ENCODE measurements around the gene SDHAF3.

GRCh38 chr7:97128736-97129135, 11.2 kb downstream of the SDHAF3 start:
- TF ChIP-seq POLR2A (IDR thresholded peaks at IDR 0.05; ENCODE audit: control extremely low read depth in 1 of 2, low read depth in 2 of 2, low read length in 2 of 2) (no peak), ZNF274 (IDR thresholded peaks at IDR 0.05; ENCODE audit: borderline replicate concordance, extremely low read depth, low read length) (no peak), CTCF (IDR thresholded peaks at IDR 0.05; ENCODE audit: control extremely low read depth in 1 of 3, insufficient read depth in 1 of 3, low read depth in 1 of 3, low read length in 3 of 3) (no peak)

Measured in H1 (cell line).